HCT116 (cell line): ENCODE data around the gene NTRK3.

Experiments
- ATF3 ChIP-seq: IDR thresholded peaks from 2 replicates; pipeline ENCODE4 v1.6.1; 2012
- CTCF ChIP-seq, 3 experiments: fragments of 200-600 bp in 1 of 3; sonication (generic) in 1 of 3; IDR thresholded peaks in 2 of 3; conservative IDR thresholded peaks in 1 of 3; 2 replicates each; pipeline ENCODE4 v1.5.1; 2012 to 2017; ENCODE audit warnings: low read depth in 2 of 3, low read length in 2 of 3, antibody characterized with exemption in 1 of 3, borderline replicate concordance in 1 of 3, control low read depth in 1 of 3, mild to moderate bottlenecking in 1 of 3, mixed read lengths in 1 of 3, mixed run types in 1 of 3, moderate library complexity in 1 of 3; ENCODE audit not compliant: insufficient read depth in 1 of 3
- EGR1 ChIP-seq: IDR thresholded peaks from 2 replicates; pipeline ENCODE4 v1.6.1; 2012; ENCODE audit warnings: low read depth
- EZH2 ChIP-seq: fragments of 200-600 bp; sonication (generic); IDR thresholded peaks from 2 replicates; pipeline ENCODE4 v1.6.1; 2017; ENCODE audit warnings: antibody characterized with exemption, mixed run types
- EZH2phosphoT487 ChIP-seq: fragments of 200-600 bp; IDR thresholded peaks from 2 replicates; pipeline ENCODE4 v1.6.1; 2018; ENCODE audit warnings: antibody characterized with exemption, borderline replicate concordance
- MAX ChIP-seq: IDR thresholded peaks from 2 replicates; pipeline ENCODE4 v1.6.1; 2012
- POLR2A ChIP-seq: IDR thresholded peaks from 2 replicates; pipeline ENCODE4 v1.7.0; 2011; ENCODE audit warnings: borderline replicate concordance; ENCODE audit not compliant: insufficient read depth, insufficient read length; ENCODE audit errors: extremely low read depth
- POLR2AphosphoS5 ChIP-seq: IDR thresholded peaks from 2 replicates; pipeline ENCODE4 v1.6.1; 2011; ENCODE audit warnings: mild to moderate bottlenecking, low read depth, low read length, moderate library complexity
- REST ChIP-seq: IDR thresholded peaks from 2 replicates; pipeline ENCODE4 v1.6.1; 2012; ENCODE audit warnings: low read depth
- SP1 ChIP-seq: IDR thresholded peaks from 2 replicates; pipeline ENCODE4 v1.6.1; 2012; ENCODE audit warnings: low read depth
- TCF7L2 ChIP-seq: IDR thresholded peaks from 2 replicates; pipeline ENCODE4 v1.7.0; 2011; ENCODE audit warnings: borderline replicate concordance, inconsistent platforms; ENCODE audit not compliant: insufficient read depth, insufficient read length; ENCODE audit errors: extremely low read depth
- YY1 ChIP-seq: IDR thresholded peaks from 2 replicates; pipeline ENCODE4 v1.6.1; 2011; ENCODE audit warnings: low read length, low read depth, moderate library complexity, mild to moderate bottlenecking; ENCODE audit not compliant: insufficient replicate concordance; ENCODE audit errors: extremely low read depth
- TF ChIP-seq, protein P1 (sequence below): IDR thresholded peaks from 2 replicates; pipeline ENCODE4 v1.6.1; 2011; ENCODE audit warnings: mild to moderate bottlenecking, low read length, moderate library complexity; ENCODE audit not compliant: insufficient replicate concordance; ENCODE audit errors: extremely low read depth

DNA sequence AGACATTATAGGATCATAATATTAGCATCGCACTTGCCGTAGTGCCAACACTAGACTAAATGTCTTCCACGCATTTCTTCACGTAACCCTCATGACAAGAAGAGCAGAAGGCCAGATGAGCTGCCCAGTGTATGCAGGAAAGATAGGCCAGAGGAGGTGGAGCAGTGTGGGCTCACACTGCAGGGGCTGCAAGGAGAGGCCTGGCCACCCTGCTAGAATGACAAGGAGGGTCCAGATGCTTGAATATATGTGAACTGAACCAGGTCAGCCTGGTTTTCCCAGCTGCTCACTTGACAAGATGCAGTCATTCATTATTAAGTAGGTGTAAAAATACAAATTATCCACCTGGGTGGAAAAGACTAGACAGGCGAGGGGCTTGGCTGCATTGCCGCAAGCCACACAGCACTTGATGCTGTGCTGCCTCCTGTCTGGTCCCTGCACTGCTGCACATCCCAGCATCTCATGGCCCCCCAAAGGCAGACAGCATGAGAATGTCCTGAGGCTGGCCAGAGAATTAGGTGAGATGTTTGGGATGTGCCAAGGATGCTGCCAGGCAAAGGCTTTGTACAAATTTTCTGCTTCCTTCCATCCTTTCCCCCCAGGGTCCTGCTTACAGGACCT is 115.2 kb downstream of the NTRK3 start:
- TF ChIP-seq MAX = no peak
- no peak for TF ChIP-seq CTCF (IDR thresholded peaks at IDR 0.05 in 2 of 3, conservative IDR thresholded peaks at IDR 0.05 in 1 of 3; ENCODE audit: borderline replicate concordance in 1 of 3, insufficient read depth in 1 of 3, low read depth in 2 of 3, low read length in 2 of 3)
- no peak for TF ChIP-seq EZH2
- TF ChIP-seq REST = no peak
- no peak for TF ChIP-seq POLR2AphosphoS5
- no peak for TF ChIP-seq TCF7L2
- TF ChIP-seq, protein P1, sequence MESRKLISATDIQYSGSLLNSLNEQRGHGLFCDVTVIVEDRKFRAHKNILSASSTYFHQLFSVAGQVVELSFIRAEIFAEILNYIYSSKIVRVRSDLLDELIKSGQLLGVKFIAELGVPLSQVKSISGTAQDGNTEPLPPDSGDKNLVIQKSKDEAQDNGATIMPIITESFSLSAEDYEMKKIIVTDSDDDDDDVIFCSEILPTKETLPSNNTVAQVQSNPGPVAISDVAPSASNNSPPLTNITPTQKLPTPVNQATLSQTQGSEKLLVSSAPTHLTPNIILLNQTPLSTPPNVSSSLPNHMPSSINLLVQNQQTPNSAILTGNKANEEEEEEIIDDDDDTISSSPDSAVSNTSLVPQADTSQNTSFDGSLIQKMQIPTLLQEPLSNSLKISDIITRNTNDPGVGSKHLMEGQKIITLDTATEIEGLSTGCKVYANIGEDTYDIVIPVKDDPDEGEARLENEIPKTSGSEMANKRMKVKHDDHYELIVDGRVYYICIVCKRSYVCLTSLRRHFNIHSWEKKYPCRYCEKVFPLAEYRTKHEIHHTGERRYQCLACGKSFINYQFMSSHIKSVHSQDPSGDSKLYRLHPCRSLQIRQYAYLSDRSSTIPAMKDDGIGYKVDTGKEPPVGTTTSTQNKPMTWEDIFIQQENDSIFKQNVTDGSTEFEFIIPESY = no peak
- TF ChIP-seq POLR2A = no peak
- no peak for TF ChIP-seq EGR1
- no peak for TF ChIP-seq EZH2phosphoT487
- no peak for TF ChIP-seq YY1
- no peak for TF ChIP-seq ATF3
- no peak for TF ChIP-seq SP1
